Measurements from ENCODE around the gene C1orf105. TPM values are rescaled to one million over a fixed set of nuclear protein-coding genes. Genes with fewer than 3 reads are reported as not detected.

Gene C1orf105
- total and polyA plus RNA-seq, 2 of the 8 experiments (the other 6 are each of a cell fraction or from before 2014, with no cell fraction given), result not detected

GRCh38 chr1:172457479-172458130 lies 37.1 kb downstream of the C1orf105 start:
- no peak overlapping the region for H2BK120ac ChIP-seq (replicated peaks; ENCODE audit: low read depth, low read length)
- no peak overlapping the region for H3K23ac ChIP-seq (ENCODE audit: insufficient read length)
- no peak overlapping the region for H3K14ac ChIP-seq (ENCODE audit: insufficient read length)
- H3K27me3 ChIP-seq (replicated peaks in 1 of 4; ENCODE audit: control insufficient read depth in 3 of 4, extremely low read depth in 1 of 4, insufficient read depth in 3 of 4, low read length in 3 of 4), result no peaks in the 10 kb centered on the region
- H3K9ac ChIP-seq (replicated peaks in 1 of 4; ENCODE audit: extremely low read depth in 1 of 4, low read depth in 3 of 4, low read length in 3 of 4), result no peak overlapping the region
- no peak overlapping the region for H4K91ac ChIP-seq (replicated peaks; ENCODE audit: insufficient read length, low read length)
- no peak overlapping the region for H2AK5ac ChIP-seq (ENCODE audit: low read depth, low read length)
- H3K4me1 ChIP-seq (replicated peaks in 1 of 4; ENCODE audit: control insufficient read depth in 3 of 4, insufficient read depth in 4 of 4, low read length in 3 of 4), result no peaks in the 10 kb centered on the region
- H3K23me2 ChIP-seq (ENCODE audit: low read depth, low read length), result no peaks in the 10 kb centered on the region
- H2AFZ ChIP-seq (ENCODE audit: low read length), result no peak overlapping the region
- no peak overlapping the region for H4K5ac ChIP-seq (ENCODE audit: insufficient read length, low read depth, low read length)
- FAIRE-seq (no peak), DNase-seq (ENCODE audit: low read depth in 1 of 2, low spot score in 2 of 2) (no peak)
- H3K4me2 ChIP-seq (ENCODE audit: insufficient read depth in 1 of 2, low read depth in 2 of 2, low read length in 2 of 2), result no peak overlapping the region
- 100% methylated on average over 1 of the region's 1 CpG; no CpG with 5 or more reads in 1 of the 2 experiments for WGBS, 2 experiments (ENCODE audit: extremely low coverage in 1 of 2, insufficient coverage in 1 of 2, insufficient read length in 1 of 2, insufficient replicate concordance in 2 of 2, low coverage in 1 of 2, low lambda C conversion rate in 2 of 2, missing lambda C conversion rate in 1 of 2)
- no peak overlapping the region for H2BK20ac ChIP-seq (ENCODE audit: low read length)
- CTCF ChIA-PET (ENCODE audit: partially characterized antibody), result interaction anchor here (1.2 to 1.4 kb wide), 6 partner anchors 7 to 271 kb away, joined by 3 to 5 read pairs (median 3); no protein-coding TSS in a partner anchor
- no peaks in the 10 kb centered on the region for H3K9me3 ChIP-seq (ENCODE audit: insufficient read depth in 2 of 2, low read depth in 1 of 2, low read length in 1 of 2)
- H3K27ac ChIP-seq (ENCODE audit: low read depth, low read length), result no peak overlapping the region
- H4K20me1 ChIP-seq (replicated peaks in 1 of 2; ENCODE audit: control insufficient read depth in 1 of 2, insufficient read depth in 2 of 2, low read length in 2 of 2), result no peaks in the 10 kb centered on the region
- no peak overlapping the region for H3K4ac ChIP-seq (replicated peaks; ENCODE audit: insufficient read length, low read depth, low read length)
- no peak overlapping the region for H2BK12ac ChIP-seq (ENCODE audit: low read depth, low read length)
- no peaks in the 10 kb centered on the region for H3K79me2 ChIP-seq (ENCODE audit: control insufficient read depth in 1 of 2, insufficient read depth in 2 of 2, low read length in 2 of 2)
- no peak overlapping the region for H4K8ac ChIP-seq (ENCODE audit: extremely low read depth, insufficient read depth, low read length)
- H2BK5ac ChIP-seq (ENCODE audit: low read depth, low read length), result no peak overlapping the region
- no peaks in the 10 kb centered on the region for H3K79me1 ChIP-seq (ENCODE audit: low read depth, low read length)
- no peak overlapping the region for H2BK15ac ChIP-seq (ENCODE audit: low read length)
- POLR2A ChIA-PET (ENCODE audit: partially characterized antibody), result no interaction called here
- H3K18ac ChIP-seq (ENCODE audit: extremely low read depth, low read length), result no peak overlapping the region
- no peaks in the 10 kb centered on the region for H3K36me3 ChIP-seq (ENCODE audit: control insufficient read depth in 2 of 4, insufficient read depth in 4 of 4, low read length in 3 of 4)
- H3K56ac ChIP-seq (replicated peaks; ENCODE audit: insufficient read length, low read depth, low read length), result no peak overlapping the region
- no peak overlapping the region for H3K4me3 ChIP-seq (ENCODE audit: extremely low read depth in 1 of 4, insufficient read depth in 2 of 4, low read depth in 3 of 4, low read length in 4 of 4)
- TF ChIP-seq SIN3A (conservative IDR thresholded peaks at IDR 0.05 in 1 of 2, IDR thresholded peaks at IDR 0.05 in 1 of 2; ENCODE audit: low read depth in 1 of 2, low read length in 2 of 2), result no peak
- no peak for TF ChIP-seq KDM1A (IDR thresholded peaks at IDR 0.05; ENCODE audit: borderline replicate concordance, low read length)
- TF ChIP-seq RFX5 (IDR thresholded peaks at IDR 0.05; ENCODE audit: borderline replicate concordance, low read depth, low read length), result no peak
- no peak for TF ChIP-seq SAP30 (IDR thresholded peaks at IDR 0.05; ENCODE audit: insufficient read depth, insufficient replicate concordance, low read length)
- no peak for TF ChIP-seq GABPA (IDR thresholded peaks at IDR 0.05; ENCODE audit: borderline replicate concordance, insufficient read depth, low read length)
- no peak for TF ChIP-seq RNF2 (IDR thresholded peaks at IDR 0.05; ENCODE audit: borderline replicate concordance, low read depth, low read length, missing control alignments, poor library complexity, severe bottlenecking)
- no peak for TF ChIP-seq BCL11A (IDR thresholded peaks at IDR 0.05; ENCODE audit: low read depth in 2 of 2, low read length in 2 of 2)
- TF ChIP-seq POLR2AphosphoS5 (IDR thresholded peaks at IDR 0.05; ENCODE audit: low read depth, low read length), result no peak
- no peak for TF ChIP-seq NANOG (IDR thresholded peaks at IDR 0.05; ENCODE audit: insufficient read depth, low read depth, low read length, poor library complexity, severe bottlenecking)
- TF ChIP-seq EGR1 (IDR thresholded peaks at IDR 0.05; ENCODE audit: borderline replicate concordance, low read depth, low read length), result no peak
- no peak for TF ChIP-seq HDAC2 (IDR thresholded peaks at IDR 0.05; ENCODE audit: borderline replicate concordance in 1 of 2, low read depth in 2 of 2, low read length in 2 of 2)
- TF ChIP-seq BACH1 (IDR thresholded peaks at IDR 0.05; ENCODE audit: low read length), result no peak
